ENCODE measurements around the gene TMEM138.

The TMEM138 gene

DNA sequence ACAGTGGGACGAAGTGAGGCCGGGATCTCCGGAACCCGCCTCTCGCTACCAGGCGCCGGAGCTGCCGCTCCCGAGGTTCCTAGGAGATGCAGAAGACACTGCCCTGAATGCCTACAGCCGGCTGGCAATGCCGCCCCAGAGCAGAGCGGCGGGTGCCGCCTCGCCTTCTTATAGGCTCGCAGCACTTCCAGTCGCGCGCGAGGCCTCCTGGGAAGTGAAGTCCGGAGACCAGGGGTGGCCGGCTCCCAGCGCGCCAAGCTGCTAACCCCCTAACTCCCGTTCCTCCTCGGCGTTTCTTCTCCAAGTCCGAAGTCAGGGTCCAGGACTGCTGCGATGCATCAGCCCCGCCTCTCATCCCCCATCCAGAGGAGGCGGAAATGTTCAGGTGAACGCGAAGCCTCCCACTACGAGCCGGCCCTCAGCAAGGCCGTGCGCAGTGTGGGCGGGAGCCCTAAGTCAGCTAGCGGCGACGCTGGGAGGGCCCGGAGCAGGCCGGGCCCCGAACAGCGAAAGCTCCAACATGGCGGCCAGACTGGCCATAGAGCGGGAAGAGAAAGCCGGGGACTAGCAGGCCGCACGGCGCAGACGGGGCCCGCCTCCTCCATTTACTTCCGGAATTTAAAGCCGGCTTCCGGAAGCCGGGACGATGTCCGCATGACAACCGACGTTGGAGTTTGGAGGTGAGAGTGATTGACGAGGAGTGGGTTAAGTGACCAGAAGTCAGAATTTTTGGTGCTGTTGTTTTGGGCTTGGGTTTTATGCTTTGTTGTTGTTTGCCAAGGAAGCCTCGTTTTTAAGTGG lies at the start of gene TMEM138, which contains the start of gene CYB561A3:
Gene TMEM138, plus strand, starts transcription at position 634 of the 801 bp plus-strand sequence. CDS start 2,017 bp downstream, outside the sequence.
Gene CYB561A3, minus strand, starts transcription at position 142 of the 801 bp plus-strand sequence. CDS start 5,169 bp downstream, outside the sequence.
- DNase-seq: peak; percentile 96

DNA sequence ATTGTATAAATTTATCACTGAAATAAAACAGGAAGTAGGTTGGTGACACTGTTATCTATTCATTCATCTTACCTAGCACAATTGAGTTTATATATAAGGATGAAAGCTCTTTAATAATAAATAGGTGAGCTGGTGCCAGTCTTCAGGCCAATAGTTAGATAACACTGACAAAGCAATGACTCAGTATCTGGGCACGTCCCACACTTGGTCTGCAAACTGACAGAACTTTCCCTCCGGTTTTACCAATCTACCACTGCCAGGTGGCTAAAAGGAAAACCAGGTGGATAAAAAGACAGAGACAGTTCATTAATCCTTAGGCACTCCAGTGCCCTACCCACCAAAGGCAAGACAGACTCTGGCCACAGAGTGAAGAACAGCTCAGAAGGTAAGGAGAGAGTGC lies 46.9 kb upstream of the TMEM138 start:
- no peak for DNase-seq

DNA sequence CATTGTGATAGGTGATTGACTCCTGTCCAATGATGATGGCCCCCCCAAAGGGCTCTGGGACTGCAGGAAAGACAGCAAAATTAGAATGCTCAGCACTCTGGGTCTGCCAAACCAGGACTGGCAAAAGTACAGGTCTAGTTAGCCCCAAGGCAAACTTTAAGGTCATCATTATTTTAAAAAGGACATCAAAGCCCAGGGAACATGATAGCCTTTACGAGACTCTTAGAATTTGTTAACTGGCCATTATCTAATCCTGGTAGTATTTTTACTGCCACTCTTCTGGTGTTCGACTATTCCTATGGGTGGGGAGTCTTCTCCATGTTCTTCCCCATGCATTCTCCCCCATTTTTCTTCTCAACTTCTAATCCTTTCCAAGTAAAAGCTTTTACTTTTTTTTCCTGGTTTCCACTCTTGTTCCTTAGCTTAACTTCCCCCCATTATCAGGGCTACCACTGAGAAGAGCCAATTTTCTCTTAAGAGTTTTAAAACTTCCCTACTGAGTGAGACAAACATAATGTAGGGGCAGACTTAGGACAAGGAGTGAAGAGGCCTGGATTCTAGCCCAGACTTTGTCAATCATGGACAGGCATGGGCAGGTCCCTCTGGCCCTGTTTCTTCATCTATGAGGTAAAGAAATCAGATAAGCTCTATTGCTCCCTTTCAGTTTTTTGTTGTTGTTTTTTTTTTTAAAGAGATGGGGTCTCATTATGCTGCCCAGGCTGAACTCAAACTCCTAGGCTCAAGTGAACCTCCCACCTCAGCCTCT lies 36.3 kb upstream of the TMEM138 start:
- DNase-seq: no peak

DNA sequence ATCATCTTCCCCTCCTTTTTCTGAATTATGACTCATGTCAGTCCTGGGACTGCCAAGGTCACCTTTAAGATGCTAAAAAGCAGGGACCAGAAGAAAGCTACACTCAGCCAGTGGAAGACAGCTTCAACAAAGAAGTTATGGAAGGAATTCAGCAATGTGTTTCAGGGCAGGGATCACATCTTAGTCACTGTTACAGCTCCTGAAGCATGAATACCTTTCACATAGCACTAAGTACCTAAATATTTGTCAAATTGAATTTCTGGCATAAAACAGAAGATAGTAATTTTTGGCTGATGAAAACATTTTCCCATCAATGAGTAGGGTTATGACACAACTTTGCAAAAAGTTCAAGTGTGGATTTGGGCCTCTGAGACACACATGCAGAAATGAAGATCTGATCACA lies 34.5 kb upstream of the TMEM138 start:
- DNase-seq: no peak

DNA sequence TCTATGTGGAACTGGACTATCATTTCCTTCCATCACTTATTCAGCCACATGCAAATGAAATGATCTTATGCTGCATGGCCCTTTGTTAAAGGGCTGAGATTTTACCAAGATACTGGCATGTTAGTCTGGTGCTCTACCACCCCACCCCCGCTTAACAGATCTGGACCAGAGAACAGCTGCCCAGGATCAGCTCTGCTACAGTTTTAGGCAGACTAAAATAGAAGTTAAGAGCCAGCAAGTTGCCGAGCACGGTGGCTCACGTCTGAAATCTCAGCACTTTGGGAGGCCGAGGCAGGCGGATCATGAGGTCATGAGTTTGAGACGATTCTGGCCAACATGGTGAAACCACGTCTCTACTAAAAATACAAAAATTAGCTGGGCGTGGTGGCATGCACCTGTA lies 33.8 kb upstream of the TMEM138 start:
- DNase-seq: no peak

DNA sequence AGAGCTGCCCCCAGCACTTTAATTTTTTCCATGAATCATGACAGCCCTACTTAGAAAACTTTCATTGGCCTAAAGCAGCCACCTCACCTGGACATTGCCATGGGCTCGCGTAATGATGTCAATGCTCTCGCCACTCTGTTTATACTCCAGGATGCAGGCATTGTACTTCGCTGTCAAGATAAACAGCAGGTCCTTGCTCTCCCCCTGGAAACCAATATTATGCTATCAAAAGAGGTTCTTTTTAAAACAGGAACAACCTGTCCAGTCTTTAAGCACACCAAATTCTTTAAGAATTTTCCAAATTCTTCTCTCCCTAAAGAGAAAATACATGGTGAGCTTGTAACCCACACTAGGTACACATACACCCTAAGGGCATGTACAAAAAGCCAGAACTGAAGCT lies 32.3 kb upstream of the TMEM138 start:
- DNase-seq: no peak

DNA sequence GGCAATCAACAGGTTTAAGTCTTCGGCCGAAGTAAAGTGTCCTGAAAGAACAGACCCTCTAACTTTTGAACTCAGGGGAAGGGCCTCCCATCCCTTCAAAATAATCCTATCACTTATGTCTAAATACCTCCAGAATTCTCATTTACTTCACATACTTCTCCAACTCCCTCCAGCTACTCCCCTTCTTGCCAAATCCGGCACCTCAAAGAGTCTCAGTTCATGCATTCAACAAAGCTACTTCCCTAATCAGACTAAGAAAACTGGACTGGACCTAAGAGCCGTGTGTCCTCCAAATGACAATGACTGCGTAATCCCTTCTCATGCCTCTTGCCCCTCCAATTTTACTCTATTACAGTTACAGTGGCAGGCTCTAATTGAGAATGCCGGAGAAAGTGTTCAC lies 30.5 kb upstream of the TMEM138 start:
- DNase-seq: no peak

DNA sequence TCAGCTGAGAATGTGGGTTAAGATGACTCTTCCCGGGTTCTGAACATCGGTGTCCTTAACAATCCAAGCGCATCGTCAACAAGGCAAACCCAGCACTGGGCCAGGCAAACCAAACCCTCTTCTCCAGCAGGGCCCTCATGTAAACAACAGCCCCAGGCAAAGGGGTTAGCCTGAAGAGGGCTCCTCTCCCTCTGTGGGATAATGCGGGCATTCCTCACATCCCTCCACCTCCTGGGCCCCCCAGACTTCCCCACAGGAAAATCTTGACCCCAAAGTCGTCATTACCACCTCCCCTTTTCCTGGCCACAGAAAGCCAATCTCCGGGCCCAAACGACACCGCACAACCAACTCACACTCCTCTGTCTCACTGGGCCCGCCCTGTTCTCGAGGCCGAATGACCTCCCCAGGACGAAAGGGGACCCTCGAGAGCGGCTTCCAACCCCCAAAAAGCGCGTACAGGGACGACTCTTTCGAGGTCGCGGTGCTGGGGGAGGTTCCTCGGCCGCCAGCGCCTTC lies 29.8 kb upstream of the TMEM138 start:
- DNase-seq: peak; percentile 15

DNA sequence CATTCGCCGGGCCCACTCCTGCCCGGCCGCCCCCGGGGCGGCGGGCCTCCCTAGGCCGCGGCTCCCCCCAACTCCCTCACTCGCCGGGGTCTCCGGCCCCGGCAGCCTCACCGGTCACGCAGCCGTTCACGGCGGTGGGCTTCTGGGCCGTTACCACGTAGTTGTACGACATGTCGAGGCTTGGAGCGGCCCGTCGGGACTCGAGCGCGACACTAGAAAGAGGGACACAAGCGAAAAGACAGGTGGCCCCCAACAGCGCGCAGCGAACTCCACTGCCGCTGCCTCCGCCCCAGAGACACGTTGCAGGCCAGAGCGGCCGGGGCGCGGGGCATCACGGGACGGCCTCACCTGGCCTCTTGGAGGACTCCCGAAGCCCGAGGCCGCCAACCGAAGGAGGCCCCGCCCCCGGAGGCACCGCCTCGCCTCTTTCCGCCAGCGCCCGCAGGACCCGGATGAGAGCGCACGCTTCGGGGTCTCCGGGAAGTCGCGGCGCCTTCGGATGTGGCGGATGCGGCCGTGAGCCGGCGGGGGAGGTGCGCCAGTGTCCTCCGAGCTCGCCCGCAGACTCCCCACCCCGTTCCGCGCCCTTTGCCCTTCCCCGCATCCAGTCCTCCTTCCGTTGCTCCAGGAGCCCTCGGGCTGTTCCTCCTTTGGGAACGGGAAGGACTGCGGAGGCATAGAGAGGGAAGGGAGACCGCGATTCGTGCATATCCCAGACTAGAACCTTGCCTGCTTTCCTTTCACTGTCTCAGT lies 29.2 kb upstream of the TMEM138 start, which contains the start of the genes DDB1 and TKFC:
Gene DDB1, minus strand, starts transcription at position 309 of the 753 bp plus-strand sequence. Its CDS starts 137 bp downstream, at position 172.
Gene TKFC, plus strand, starts transcription at position 432 of the 753 bp plus-strand sequence. CDS start 1,501 bp downstream, outside the sequence.
- peak; percentile 99 for DNase-seq

DNA sequence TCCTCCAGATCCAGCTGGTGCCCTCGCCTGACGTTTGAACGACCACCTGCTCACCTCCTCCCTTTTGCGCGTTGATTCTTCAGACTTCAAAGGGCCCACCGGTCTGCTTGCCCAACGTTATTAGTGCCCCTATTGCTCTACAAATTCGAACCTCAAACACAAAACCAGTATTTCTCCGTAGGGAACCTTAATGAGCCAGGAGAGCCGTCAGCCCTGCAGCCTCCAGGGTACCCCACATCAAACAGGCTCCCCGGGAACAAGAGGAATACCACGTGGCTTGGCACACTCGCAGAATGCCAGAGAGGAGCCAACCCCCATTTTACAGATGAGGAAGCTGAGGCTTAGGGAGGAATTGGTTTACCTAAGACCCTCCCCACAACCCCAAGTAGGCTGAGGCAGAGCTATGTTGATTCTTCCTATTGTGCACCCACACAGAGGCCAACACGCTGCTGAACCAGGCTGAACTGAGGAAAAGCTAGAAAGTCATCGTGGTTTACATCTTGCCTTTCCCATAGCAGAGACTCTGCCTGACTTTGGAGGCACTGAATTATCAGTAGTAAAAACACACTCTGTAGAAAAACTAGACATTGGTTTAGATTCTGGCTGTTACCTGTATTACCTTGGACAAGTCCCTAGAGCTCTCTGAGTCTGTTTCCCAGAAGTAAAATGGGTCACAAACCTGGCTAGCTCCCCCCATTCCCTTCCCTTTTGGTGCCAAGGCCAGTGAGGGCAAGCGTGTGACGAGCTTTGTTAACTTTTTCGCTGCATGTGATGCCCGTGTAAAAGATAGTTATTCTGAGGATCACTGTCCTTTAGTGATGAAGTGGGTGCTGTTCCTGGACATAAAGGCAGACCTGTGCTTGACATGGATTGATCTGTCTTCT lies 28.4 kb upstream of the TMEM138 start:
- DNase-seq: peak; percentile 38

DNA sequence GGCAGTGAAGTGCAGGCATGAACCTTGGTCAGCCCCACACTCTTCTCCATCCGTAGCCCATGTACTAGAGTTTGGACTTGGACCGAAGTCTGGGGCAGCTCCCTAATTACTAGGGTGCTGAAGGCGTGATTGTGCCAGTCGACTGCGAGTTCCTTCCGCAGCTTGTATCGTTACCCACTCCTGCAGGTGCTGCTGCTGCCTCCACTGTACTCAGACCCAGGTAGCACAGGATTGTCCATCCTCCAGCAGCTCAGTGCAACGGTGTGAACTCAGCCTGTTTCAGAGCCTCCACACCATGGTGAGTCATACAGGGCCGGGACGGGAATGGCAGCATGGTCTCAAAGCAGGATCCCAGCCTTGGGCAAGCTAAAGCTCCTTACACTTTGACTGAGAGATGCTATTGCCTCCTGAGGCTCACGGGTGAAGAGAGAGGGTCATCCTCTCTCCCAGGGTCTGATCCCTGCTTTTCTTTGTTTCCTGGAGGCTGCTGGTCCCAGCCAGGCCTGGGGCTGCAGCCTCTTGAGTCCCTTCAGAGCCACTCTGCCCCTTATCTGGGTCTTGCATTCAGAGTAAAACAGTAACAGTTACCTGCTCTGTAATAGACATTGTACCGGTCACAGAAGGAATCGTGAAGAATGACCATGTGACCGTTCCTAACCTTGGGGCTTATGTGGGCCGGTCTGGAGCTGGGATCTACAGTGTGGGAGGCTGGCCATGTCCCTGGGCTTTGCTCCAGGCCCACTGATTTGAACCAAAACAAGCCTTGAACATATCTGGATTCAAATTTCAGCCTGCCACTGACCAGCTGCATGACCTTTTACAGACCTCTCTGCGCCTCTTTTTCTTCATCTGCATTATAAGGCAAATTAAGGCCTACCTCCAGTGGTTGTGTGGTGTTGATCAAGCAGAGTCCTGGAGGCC lies 27.5 kb upstream of the TMEM138 start:
- DNase-seq: no peak

DNA sequence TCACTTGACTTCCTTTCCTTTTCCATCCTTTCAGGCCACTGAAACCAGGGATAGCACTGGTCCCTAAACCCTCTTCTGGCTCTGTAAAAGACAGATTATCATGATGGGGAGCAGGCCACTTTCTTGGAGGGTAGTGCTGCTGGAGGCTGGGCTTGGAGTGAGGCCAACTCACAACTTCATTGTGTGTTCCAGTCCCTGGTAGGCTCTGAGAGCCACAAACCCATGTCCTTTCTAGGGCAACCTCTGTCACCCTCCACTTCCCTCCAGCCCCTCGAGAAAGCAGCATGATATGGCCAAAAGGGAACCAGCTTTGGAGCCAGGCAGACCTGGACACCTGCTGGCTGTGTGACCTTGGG lies 26.8 kb upstream of the TMEM138 start:
- DNase-seq: no peak

DNA sequence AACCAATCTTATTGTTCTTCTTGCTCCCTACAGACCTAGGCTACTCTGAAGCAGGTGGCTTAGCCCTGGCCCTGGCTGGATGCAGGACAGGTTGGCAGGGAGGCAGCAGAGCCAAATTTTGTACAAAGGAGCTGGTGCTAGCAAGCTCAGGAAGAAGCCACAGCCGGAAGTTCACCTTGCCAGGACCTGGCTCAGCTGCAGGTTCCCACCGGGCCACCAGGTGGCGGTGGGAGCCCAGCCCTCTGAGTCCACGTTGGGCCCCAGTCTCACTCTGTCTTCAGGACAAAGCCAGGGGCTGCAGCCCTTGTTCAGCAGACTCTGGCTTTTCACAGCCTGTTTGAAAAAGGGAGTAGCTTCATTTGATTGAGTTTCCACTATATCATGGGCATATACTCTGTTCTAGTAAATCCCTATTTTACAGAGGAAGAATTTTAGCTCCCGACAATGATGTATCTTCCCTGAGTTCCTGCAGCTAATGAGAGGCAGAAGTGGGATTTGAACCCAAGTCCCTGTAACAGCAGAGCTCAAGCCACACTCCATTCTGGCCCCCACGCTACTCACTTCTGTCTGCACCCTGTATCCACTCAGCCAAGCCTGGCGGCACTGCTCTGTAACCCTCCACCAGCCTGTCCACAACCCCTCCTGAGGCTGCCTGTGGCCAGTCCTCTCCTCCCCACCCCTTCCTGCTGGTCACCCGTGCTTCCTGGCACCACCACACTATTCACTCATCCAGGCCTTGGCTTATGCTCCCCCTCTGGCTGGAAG lies 25.8 kb upstream of the TMEM138 start:
- DNase-seq: peak; percentile 90

DNA sequence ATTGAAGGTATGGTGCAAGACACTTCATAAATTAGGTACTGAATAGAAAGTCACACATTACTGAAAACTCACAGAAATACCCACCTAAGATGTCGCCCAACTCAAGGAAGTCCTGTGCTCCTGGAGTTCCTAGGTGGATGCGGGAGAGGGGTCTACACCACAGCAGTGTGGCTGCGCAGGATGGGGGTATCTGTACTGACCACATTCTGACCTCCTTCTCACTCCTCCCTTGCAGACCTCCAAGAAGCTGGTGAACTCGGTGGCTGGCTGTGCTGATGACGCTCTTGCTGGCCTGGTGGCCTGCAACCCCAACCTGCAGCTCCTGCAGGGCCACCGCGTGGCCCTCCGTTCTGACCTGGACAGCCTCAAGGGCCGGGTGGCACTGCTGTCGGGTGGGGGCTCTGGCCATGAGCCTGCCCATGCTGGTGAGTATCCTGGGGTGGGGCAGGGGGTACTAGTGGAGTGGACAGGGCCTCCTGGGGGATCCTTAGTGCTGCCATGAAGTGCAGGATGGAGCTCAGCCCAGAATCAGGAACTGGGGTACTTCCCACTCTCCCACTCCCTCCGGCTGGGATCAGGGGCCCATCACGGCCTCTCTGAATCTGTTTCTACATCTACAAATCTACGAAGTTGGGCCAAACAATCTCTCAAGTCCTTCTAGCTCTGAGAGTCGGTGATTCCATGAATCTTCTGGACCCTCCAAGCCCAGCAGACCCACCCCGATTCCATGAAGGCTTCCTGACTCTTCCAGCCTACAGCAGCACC lies 24.3 kb upstream of the TMEM138 start:
- DNase-seq: no peak

DNA sequence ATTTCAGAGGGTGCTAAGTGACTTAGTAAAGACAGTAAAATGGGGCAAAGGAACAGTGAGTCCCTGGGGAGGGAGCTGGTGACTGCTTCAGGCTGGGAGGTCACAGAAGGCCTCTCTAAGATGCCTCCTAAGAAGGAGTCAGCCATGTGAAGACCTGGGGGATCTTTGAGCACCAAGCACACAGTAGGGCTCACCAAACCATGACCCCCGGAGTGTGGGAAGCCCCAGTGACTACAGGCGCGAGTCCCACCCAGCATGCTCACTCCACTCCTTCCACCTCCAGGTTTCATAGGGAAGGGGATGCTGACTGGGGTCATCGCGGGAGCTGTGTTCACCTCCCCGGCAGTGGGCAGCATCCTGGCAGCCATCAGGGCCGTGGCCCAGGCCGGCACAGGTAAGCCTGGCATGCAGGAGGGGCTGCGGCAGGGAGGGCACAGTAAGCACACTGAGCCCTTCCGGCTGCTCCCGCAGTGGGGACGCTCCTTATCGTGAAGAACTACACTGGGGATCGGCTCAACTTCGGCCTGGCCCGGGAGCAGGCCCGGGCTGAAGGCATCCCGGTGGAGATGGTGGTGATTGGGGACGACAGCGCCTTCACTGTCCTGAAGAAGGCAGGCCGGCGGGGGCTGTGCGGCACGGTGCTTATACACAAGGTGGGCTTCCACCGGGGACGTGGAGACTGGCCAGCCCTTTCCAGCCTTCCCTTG lies 23.2 kb upstream of the TMEM138 start:
- DNase-seq: no peak

DNA sequence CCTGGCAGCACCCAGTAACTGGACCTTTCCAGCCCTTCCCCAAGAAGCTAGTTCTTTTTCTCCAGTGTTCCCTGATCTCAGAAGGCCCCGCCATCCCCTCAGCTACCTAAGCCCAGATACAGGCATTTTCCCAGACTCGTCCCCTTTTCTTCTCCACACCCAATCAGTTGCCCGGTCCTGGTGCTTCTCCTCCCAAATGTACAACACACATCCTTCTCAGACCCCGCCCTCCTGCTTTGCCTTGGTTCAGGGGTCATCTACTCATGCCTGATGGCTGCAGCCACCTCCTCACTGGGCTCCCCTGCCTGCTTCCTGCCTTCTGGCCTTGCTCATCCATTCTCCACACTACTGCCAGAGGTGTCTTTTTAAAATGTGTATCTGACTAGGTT lies 22.7 kb upstream of the TMEM138 start:
- no peak for DNase-seq

DNA sequence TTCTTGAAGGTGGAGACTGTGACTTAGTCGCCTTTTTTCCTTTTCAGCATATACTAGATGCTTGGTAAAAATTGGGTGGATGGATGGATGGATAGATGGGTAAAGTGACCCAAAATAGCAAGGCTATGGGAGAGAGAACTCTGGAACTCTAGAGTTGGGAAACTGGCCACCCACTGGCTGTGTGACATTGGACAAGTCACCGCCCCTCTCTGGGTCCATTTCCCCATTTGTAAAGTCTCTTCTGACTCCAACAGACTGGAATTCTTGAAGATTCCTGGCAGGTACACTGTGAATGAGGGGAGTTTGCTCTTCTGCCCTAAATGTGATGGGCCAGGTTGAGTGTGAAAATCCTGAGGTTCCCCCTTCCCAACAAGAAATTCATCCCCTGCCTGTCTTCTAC lies 21.2 kb upstream of the TMEM138 start:
- DNase-seq: no peak

DNA sequence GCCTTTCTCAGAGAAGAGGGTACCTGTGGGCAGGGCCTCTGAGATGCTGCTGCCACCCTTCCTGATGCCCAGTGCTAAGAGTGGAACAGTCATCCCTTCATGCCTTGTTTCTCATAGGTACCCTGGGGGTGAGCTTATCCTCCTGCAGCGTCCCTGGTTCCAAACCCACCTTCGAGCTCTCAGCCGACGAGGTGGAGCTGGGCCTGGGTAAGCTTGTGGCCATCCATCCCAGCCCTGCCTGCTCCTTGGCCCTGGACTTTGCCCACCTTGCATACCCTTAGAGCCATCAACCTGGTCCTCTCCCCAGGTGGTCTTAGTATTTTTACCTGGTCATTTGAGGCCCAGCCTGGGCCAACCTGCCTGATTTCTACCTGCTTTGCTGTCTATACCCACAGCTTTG lies 20.5 kb upstream of the TMEM138 start:
- no peak for DNase-seq
